Femur (tissue), 1 donor: ENCODE results near the gene ARSG.
"Not testable (repeated sequence)": the region's sequence is repeated elsewhere in the genome, so short reads cannot be mapped to it uniquely, and the experiment has no call there.

Source experiments
- DNase-seq: peaks from one replicate; pipeline ENCODE4 v3.0.0-alpha.2; 2017

ARSG gene

DNA sequence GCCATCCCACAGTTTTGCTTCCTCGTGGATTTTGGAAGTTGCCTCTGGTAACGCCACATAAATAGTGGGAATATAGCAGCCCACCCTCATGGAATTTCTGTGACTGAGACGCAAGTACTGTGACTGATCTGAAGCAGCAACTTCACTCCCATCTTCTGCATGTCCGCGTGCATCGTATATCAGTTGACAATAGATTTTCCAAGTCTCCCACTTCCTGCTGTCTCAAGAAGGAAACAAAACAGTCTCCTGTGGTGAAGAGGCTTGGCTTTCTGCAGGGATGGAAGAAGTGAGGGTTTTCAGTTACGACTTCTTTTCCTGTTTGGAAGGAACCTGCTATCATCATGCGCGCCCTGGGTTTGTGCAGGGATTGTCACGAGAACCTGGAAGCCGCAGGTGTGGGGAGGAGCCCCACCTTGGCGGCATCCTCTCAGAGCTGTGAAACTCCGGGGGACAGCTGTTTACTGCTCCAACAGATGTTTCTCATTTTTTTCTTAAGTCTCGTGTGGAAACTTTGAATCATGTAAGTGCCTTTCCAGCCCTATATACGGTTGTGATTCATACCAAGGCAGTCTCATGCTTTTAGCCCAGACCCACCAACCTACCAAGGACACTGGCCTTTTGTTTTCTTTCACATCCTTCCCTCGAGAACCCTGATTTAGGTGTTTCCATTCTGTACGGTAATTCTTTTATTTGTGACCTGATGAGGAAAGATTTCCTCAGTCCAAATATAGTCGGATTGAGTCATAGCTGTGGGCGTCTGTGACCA is 108.5 kb downstream of the ARSG start:
- DNase-seq, result no peak

DNA sequence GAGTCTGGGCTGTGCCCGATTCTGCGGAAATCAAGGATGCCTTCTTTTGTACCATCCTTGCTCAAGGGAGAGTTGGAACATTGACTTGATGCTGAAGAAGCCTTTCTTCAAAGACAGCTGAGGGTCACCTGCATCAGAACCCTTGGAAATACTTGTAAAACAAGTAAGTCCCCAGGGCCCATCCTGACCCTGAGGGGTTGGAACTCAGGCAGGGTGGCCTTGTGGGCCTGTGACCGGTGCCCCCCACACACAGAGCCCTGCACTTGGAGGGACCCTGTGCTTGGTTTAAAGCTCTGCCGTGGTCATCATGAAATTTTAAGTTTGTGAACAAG is 109.1 kb downstream of the ARSG start:
- DNase-seq, result no peak

- no peak for DNase-seq
These were observed 110.0 kb downstream of the ARSG start for GRCh38 chr17:68401288-68401687.

DNA sequence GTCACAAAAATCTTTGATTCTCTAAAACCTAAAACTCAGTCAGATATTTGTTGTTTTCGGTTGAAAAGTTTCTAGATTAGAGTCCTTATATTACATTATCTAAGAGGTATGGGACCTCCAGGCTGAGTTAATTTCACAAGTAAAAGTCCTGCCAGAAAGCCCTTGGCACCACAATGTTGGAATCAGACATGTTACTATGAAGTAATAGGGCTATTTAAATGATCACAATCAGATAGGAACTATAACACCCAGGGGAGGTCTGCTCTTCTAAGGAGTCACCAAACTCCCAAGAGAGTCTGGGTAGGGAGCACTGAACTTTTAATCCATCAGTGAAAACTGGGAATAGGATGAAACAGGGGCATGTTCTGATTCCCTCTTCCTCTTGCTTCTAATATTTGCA is 111.8 kb downstream of the ARSG start:
- no peak for DNase-seq

GRCh38 chr17:68403837-68404236 is 112.5 kb downstream of the ARSG start:
- DNase-seq, result not testable (repeated sequence)

GRCh38 chr17:68407656-68408055 is 116.4 kb downstream of the ARSG start:
- DNase-seq, result not testable (repeated sequence)

DNA sequence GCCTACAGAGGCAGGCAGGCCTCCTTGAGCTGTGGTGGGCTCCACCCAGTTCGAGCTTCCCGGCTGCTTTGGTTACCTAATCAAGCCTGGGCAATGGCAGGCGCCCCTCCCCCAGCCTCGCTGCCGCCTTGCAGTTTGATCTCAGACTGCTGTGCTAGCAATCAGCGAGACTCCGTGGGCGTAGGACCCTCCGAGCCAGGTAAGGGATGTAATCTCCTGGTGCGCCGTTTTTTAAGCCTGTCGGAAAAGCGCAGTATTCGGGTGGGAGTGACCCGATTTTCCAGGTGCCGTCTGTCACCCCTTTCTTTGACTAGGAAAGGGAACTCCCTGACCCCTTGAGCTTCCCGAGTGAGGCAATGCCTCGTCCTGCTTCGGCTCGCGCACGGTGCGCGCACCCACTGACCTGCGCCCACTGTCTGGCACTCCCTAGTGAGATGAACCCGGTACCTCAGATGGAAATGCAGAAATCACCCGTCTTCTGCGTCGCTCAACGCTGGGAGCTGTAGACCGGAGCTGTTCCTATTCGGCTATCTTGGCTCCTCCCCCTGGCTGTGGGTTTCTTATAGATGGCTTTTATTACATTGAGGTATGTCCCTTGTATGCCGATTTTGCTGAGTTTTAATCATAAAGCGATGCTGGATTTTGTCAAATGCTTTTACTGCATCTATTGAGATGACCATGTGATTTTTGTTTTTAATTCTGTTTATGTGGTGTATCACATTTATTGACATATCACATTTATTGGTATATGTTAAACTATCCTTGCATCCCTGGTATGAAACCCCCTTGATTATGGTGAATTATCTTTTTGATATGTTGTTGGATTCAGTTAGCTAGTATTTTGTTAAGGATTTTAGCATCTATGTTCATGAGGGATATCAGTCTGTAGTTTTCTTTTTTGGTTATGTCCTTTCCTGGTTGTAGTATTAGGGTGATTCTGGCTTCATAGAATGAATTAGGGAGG is 122.6 kb downstream of the ARSG start:
- not testable (repeated sequence) for DNase-seq

- DNase-seq, result not testable (repeated sequence)
These were observed 123.6 kb downstream of the ARSG start for GRCh38 chr17:68414901-68415300.

DNA sequence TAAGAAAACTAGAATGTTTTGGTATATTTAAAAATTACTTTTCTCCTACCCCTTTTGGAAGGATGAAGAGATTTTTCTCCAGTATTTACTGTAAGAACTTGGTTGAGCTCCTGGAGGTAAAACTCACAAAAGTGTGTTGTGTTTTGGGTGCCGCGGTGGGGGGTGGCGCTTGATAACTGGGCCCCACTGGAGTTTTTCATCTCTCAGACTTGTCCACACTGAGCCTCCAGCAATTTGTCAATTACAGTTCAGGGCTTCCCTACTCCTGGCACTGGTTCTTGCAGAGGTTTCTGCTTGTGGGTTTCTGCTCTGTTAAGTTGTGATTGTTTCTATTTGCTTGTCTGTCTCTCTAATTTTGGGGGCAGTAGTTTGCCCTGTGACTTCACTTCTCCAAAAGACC is 126.0 kb downstream of the ARSG start:
- DNase-seq, result no peak

- DNase-seq, result no peak
These were observed 127.6 kb downstream of the ARSG start for GRCh38 chr17:68418876-68419275.

DNA sequence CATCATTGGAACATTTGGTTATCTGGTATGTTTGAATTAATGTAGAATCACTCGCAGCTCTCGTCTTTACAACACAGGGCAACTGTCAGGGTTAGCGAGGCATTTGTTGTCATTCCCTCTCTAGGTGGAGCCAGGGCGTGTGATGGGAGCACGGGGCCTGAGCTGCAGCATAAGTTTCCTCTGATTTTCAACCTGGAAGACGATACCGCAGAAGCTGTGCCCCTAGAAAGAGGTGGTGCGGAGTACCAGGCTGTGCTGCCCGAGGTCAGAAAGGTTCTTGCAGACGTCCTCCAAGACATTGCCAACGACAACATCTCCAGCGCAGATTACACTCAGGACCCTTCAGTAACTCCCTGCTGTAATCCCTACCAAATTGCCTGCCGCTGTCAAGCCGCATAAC is 128.8 kb downstream of the ARSG start:
- DNase-seq, result no peak

GRCh38 chr17:68421486-68421885 is 130.2 kb downstream of the ARSG start:
- no peak for DNase-seq

- DNase-seq, result no peak
These were observed 131.5 kb downstream of the ARSG start for GRCh38 chr17:68422821-68423220.

DNA sequence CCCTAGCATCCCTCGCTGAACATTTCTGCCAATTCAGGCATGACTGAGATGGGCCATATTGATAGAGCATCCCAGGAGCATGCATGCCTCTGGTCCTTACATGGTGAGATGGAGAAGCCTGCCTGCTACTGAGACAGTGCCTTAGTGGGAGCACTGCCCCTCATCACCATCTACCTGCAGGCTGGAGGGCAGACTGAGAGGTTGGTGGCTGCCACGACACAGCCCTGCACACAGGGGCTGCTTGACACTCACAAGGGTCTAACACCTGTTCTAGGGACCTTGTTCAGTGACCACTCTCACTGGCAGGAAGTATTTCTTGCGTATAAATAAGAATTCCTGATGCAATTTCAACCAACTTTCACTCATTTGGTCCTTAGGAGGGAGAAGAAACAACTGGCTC is 132.0 kb downstream of the ARSG start:
- DNase-seq, result no peak

GRCh38 chr17:68424203-68424602 is 132.9 kb downstream of the ARSG start:
- DNase-seq, result no peak

GRCh38 chr17:68424861-68425260 is 133.6 kb downstream of the ARSG start:
- no peak for DNase-seq

GRCh38 chr17:68425979-68426378 is 134.7 kb downstream of the ARSG start:
- no peak for DNase-seq

DNA sequence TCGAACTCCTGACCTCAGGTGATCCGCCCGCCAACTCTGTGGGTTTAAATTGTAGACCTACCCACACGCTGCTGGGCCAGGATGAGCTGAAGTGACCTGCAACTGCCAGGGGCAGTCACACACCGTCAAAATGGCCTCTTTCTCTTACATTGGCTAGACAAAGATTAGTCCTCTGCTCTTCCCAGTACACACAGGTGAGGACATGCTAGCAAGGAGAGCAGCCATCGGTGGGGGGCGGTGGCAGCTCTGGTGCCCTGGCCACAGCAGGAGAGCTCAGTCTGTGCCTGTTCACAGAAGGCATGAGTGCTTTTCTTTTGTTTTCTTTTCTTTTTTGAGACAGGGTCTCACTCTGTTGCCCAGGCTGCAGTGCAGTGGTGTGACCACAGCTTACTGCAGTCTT is 136.3 kb downstream of the ARSG start:
- DNase-seq, result no peak

GRCh38 chr17:68428498-68429172 is 137.3 kb downstream of the ARSG start:
- DNase-seq, result no peak

DNA sequence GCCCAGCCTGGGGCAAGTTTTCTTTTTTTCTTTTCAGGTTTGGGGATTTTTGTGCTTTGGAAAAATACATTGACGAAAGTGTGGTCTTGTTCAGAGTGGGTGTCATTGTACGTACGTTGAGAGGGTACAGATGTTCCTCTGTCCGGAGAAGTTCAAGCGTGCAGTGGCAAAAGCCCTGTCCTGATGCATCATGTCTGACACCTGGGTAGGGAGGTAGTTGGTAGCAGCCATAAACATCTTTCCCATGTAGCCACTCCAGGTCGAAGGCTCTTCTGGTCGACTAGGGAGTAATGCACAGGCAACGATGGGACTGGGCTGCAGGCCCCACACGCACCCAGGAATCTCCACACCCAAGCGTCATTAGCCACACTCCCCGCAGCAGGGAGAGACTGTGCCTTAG is 138.6 kb downstream of the ARSG start:
- no peak for DNase-seq

GRCh38 chr17:68431045-68431608 is 139.8 kb downstream of the ARSG start:
- DNase-seq, result no peak

DNA sequence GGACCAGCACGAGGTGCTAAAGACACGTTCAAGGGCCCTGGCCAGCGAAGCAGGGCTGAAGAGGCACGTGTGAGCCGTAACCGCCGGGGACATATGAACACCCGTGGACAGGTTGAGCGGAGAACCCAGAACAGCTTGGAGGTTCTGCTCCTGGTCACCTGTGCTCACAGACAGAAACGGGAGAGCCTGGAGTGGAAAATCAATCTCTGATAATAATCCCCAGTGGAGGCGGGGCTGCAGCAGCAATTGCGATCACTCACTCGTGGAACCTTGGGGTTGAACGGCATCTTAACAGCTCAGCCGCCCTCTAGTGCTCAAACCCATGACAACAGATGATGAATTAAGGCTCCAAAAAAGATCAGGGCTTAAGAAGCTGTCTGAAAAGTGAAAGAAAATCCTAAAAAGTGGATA is 140.4 kb downstream of the ARSG start:
- no peak for DNase-seq
